ENCODE data around the gene CCDC85C.

Gene CCDC85C

GRCh38 chr14:99507860-99508640 lies 96.0 kb downstream of the CCDC85C start:
- no peak for DNase-seq

GRCh38 chr14:99506276-99506675 lies 97.7 kb downstream of the CCDC85C start:
- DNase-seq: no peak

GRCh38 chr14:99505089-99505488 lies 98.9 kb downstream of the CCDC85C start:
- no peak for DNase-seq

- DNase-seq: no peak
Observed at GRCh38 chr14:99503848-99504453, 100.1 kb downstream of the CCDC85C start.

- DNase-seq: no peak
Observed at GRCh38 chr14:99502989-99503421, 101.0 kb downstream of the CCDC85C start.

- no peak for DNase-seq
Observed at GRCh38 chr14:99497894-99498293, 106.1 kb downstream of the CCDC85C start.

- no peak for DNase-seq
Observed at GRCh38 chr14:99497341-99497740, 106.7 kb downstream of the CCDC85C start.

GRCh38 chr14:99484106-99484505 lies 119.9 kb downstream of the CCDC85C start:
- no peak for DNase-seq

- no peak for DNase-seq
Observed at GRCh38 chr14:99481745-99482099, 122.3 kb downstream of the CCDC85C start.

- DNase-seq: peak; percentile 100
Observed at GRCh38 chr14:99480917-99481744, 122.9 kb downstream of the CCDC85C start, which contains the start of gene CCNK. TSS of gene CCNK (plus strand) at chr14:99481409. CDS start at chr14:99492678, 11,269 bp downstream.

- peak; percentile 27 for DNase-seq
Observed at GRCh38 chr14:99479906-99480869, 123.8 kb downstream of the CCDC85C start, which contains the start of gene SETD3. TSS of gene SETD3 (minus strand) at chr14:99480859. CDS start at chr14:99465805, 15,054 bp downstream.

GRCh38 chr14:99479160-99479905 lies 124.7 kb downstream of the CCDC85C start:
- no peak for DNase-seq

GRCh38 chr14:99478128-99478527 lies 125.9 kb downstream of the CCDC85C start:
- no peak for DNase-seq

- DNase-seq: no peak
Observed at GRCh38 chr14:99476864-99477263, 127.1 kb downstream of the CCDC85C start.

- DNase-seq: no peak
Observed at GRCh38 chr14:99475660-99476059, 128.3 kb downstream of the CCDC85C start.

GRCh38 chr14:99475179-99475578 lies 128.8 kb downstream of the CCDC85C start:
- DNase-seq: no peak

- no peak for DNase-seq
Observed at GRCh38 chr14:99473458-99473857, 130.5 kb downstream of the CCDC85C start.

- DNase-seq: no peak
Observed at GRCh38 chr14:99472937-99473336, 131.1 kb downstream of the CCDC85C start.

- no peak for DNase-seq
Observed at GRCh38 chr14:99471731-99472130, 132.3 kb downstream of the CCDC85C start.

- no peak for DNase-seq
Observed at GRCh38 chr14:99468836-99469592, 135.0 kb downstream of the CCDC85C start.

- DNase-seq: no peak
Observed at GRCh38 chr14:99468081-99468480, 135.9 kb downstream of the CCDC85C start.
